ENCODE measurements around the gene KPTN.

KPTN gene

DNA sequence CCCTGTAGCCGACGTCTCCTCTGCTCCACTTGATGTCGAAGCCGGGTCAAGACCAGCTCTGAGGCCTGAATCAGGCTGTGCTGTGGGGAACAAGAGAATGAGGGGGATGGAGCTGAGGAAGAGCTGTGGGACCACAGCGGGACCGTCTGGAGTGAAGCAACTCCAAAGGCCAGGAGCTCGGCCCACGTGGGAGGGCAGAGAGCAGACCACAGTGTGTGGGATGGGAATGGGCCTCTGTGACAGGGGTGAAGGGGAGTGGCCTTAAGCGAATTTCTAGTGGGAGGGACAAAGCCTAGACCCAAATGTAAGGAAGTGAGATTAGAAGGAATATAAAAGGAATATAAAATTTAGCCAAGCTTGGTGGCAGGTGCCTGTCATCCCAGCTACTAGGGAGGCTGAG is 8.6 kb downstream of the KPTN start:
- TF ChIP-seq, protein P1, sequence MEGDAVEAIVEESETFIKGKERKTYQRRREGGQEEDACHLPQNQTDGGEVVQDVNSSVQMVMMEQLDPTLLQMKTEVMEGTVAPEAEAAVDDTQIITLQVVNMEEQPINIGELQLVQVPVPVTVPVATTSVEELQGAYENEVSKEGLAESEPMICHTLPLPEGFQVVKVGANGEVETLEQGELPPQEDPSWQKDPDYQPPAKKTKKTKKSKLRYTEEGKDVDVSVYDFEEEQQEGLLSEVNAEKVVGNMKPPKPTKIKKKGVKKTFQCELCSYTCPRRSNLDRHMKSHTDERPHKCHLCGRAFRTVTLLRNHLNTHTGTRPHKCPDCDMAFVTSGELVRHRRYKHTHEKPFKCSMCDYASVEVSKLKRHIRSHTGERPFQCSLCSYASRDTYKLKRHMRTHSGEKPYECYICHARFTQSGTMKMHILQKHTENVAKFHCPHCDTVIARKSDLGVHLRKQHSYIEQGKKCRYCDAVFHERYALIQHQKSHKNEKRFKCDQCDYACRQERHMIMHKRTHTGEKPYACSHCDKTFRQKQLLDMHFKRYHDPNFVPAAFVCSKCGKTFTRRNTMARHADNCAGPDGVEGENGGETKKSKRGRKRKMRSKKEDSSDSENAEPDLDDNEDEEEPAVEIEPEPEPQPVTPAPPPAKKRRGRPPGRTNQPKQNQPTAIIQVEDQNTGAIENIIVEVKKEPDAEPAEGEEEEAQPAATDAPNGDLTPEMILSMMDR (IDR thresholded peaks at IDR 0.05; ENCODE audit: insufficient read depth, low read depth, low read length, missing control alignments): no peak
- DNase-seq (ENCODE audit: low read depth): no peak
- no peak overlapping the region for H3K4me3 ChIP-seq (ENCODE audit: low read depth, low read length)

DNA sequence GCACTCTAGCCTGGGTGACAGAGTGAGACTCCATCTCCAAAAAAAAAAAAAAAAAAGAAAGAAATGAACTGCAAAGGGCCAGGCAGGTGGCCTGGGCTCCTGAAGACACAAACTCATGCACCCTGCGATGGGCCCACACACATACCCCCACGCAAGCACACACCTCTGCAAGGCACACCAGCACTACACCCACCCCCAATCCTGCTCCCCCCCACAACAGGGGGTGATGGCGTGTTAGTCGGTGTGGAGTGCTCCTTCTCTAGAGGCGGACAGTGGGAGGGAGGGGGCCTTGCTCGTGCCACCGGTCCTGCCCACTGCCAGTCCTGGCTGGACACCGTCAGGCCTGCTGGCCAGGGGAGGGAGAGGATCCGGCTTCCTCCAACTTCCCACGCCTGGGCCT is 10.7 kb downstream of the KPTN start:
- DNase-seq (ENCODE audit: low read depth): no peak
- no peak overlapping the region for H3K4me3 ChIP-seq (ENCODE audit: low read depth, low read length)
- TF ChIP-seq, protein P1 (IDR thresholded peaks at IDR 0.05; ENCODE audit: insufficient read depth, low read depth, low read length, missing control alignments): no peak

DNA sequence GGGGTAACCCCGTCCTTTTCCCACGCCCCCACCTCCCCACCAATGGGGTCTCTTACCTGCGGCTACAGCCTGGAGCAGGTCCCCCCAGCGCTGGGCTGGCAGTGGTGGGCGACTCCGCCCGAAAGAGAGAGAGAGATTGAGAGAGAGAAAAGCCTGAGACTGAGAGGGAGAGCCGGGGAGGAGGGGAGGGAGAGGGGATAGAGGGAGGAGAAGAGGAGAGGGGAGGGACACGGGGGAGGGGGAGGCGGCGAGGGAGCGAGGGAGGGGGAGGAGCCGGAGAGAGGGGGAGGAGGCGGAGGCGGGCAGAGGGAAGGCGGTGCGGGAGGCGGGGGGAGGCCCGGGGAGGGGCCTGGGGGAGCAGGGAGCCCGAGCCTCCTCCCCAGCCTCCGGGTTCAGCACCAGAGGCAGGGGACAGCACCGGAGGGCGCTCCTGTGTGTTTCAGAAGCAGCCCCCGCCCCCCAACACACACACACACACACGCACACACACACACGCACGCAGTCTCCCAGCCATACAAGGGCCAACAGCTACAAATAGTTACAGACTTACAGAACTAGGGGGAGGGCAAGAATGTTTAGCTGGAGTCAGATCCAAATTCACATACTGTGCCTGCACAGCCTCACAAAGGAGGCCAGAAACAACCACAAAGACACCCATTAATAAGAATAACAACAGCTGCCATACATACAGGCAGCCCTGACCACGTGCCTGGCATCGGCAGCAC is 12.1 kb downstream of the KPTN start, which contains the start of gene SLC8A2:
TSS of gene SLC8A2 (minus strand) at position 161 of the 725 bp plus-strand sequence. CDS start 5,490 bp downstream, outside the sequence.
- peak; percentile 49 for DNase-seq (ENCODE audit: low read depth)
- TF ChIP-seq, protein P1 (IDR thresholded peaks at IDR 0.05; ENCODE audit: insufficient read depth, low read depth, low read length, missing control alignments): no peak
- no peak within 1 kb of the TSS for H3K4me3 ChIP-seq (ENCODE audit: low read depth, low read length)

DNA sequence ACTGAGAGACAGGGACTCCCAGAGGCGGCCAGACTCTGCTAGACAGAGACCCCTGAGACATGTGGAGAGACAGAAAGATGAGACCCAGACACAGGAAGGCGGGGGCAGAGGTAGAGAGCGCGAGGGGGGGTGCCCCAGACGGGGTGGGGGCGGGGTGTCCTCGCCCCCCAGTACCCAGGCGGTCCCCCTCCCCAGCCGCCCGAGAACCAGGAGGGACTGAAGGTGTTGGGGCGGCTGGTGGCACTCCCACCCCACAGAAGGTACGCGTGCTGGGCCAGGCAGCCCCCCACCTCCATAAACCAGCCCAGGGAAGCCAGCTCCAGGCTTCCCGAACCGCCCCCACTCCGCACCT is 12.7 kb downstream of the KPTN start:
- H3K4me3 ChIP-seq (ENCODE audit: low read depth, low read length): no peak overlapping the region
- no peak for DNase-seq (ENCODE audit: low read depth)
- TF ChIP-seq, protein P1 (IDR thresholded peaks at IDR 0.05; ENCODE audit: insufficient read depth, low read depth, low read length, missing control alignments): no peak

DNA sequence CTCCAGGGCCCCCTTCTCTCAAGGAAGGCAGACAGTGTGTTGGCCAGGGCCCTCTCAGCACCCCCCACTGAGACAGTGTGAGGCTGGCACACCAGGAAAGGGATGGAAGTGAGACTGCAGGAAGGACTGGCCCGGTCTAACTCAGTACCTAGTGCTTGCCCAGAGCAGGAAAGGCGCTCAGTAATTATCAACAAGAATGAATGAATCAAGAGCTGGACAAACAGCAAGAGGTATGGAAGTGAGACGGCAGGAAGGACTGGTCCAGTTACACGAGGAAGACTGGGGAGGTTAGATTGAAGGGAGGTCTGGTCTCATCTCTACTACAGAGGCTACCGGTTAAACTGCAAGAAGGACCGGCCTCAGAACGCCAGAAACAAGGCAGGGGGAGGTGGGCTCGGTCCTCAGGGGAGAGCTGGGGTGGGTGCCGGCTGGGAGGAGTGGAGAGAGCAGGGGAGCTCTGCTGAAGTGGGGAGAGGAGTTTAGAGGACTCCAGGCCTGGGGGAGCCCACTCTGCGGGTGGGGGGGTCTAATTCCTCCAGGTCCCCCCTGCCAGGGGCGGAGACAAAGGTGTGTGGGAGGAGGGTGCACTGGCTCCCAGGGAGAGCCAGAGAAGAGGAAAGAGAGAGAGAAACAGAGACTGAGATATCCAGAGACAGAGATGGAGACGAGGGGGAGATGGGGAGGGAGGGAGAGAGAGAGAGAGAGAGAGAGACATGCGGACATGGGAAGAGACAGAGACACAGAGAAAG is 13.4 kb downstream of the KPTN start:
- no peak overlapping the region for H3K4me3 ChIP-seq (ENCODE audit: low read depth, low read length)
- TF ChIP-seq, protein P1 (IDR thresholded peaks at IDR 0.05; ENCODE audit: insufficient read depth, low read depth, low read length, missing control alignments): no peak

DNA sequence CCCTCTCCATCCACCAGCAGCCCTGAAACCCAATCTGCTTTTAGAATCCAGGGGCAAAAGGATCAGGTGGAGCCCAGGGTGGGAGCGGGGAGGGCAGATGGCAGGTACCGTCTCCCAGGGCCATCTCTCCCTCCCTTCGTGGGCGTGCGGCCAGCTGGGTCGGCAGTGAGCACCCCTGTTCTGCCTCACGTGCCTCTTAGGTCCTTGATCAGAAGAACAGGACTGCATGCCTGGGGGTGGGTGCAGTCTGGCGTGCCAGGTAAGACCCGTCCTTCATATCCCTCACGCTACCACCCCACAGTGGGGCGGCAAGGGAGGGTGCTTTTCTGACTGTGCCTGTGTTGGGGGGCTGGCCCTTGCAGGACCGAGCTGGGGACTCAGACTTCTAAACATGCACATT is 14.3 kb downstream of the KPTN start:
- no peak for DNase-seq (ENCODE audit: low read depth)
- TF ChIP-seq, protein P1 (IDR thresholded peaks at IDR 0.05; ENCODE audit: insufficient read depth, low read depth, low read length, missing control alignments): no peak
- no peak overlapping the region for H3K4me3 ChIP-seq (ENCODE audit: low read depth, low read length)

More for the DNA sequence above, 13.4 kb downstream of the KPTN start:
- no peak for DNase-seq (ENCODE audit: low read depth)
